Activated CD4-positive, alpha-beta T cell treated with anti-CD3 and anti-CD28 coated beads, Interleukin-2, amount 10 ng/mL, durations not matched to agents 24 days and 14 days (primary cell): ENCODE results near the gene UTP4. TPM values are rescaled to one million over a fixed set of nuclear protein-coding genes. Genes with fewer than 3 reads are reported as not detected.
"Not testable (repeated sequence)": the region's sequence is repeated elsewhere in the genome, so short reads cannot be mapped to it uniquely, and the experiment has no call there.

Experiments used
- DNase-seq: peaks from one replicate; pipeline ENCODE4 v3.0.0; 2022
- H3K27ac Mint-ChIP-seq: one replicate; pipeline ENCODE4 v1.8.0; 2022; ENCODE audit warnings: mild to moderate bottlenecking, mixed read lengths
- H3K27me3 Mint-ChIP-seq: one replicate; pipeline ENCODE4 v1.8.0; 2022; ENCODE audit warnings: mixed read lengths
- H3K36me3 Mint-ChIP-seq: one replicate; pipeline ENCODE4 v1.8.0; 2022; ENCODE audit warnings: low read depth, mild to moderate bottlenecking, mixed read lengths
- H3K4me1 Mint-ChIP-seq: one replicate; pipeline ENCODE4 v1.8.0; 2021; ENCODE audit warnings: mixed read lengths
- H3K4me3 Mint-ChIP-seq: one replicate; pipeline ENCODE4 v1.8.0; 2022; ENCODE audit warnings: mild to moderate bottlenecking, moderate library complexity, mixed read lengths
- H3K9me3 Mint-ChIP-seq: one replicate; pipeline ENCODE4 v1.8.0; 2021; ENCODE audit warnings: mixed read lengths
- intact Hi-C: fragments of 100-400 bp; cut with micrococcal nuclease; formaldehyde crosslinking; loops from one replicate; pipeline ENCODE4 v1.15.1; 2023
- total RNA-seq: library from RNA; stranded (reverse); gene quantifications from 2 replicates; pipeline ENCODE4 v1.2.3, GENCODE V29; 2022

UTP4 gene
- total RNA-seq, 1 donor from 2014 or later: 126 TPM

- intact Hi-C loops: loop anchor here (5.0 kb wide), 1 partner anchor 57 kb away; the partner anchor contains the start of gene SNTB2
- Mint-ChIP-seq H3K4me3 (peak overlapping the region; percentile 90), H3K9me3 (no peaks in the 10 kb centered on the region), H3K4me1 (peaks cover 45% of the 10 kb centered on the region), H3K27me3 (no peaks in the 10 kb centered on the region), H3K36me3 (peaks cover 45% of the 10 kb centered on the region), H3K27ac (peak overlapping the region; percentile 34)
- no peak for DNase-seq
These were observed 2.0 kb upstream of the UTP4 start for GRCh38 chr16:69130461-69130860.

DNA sequence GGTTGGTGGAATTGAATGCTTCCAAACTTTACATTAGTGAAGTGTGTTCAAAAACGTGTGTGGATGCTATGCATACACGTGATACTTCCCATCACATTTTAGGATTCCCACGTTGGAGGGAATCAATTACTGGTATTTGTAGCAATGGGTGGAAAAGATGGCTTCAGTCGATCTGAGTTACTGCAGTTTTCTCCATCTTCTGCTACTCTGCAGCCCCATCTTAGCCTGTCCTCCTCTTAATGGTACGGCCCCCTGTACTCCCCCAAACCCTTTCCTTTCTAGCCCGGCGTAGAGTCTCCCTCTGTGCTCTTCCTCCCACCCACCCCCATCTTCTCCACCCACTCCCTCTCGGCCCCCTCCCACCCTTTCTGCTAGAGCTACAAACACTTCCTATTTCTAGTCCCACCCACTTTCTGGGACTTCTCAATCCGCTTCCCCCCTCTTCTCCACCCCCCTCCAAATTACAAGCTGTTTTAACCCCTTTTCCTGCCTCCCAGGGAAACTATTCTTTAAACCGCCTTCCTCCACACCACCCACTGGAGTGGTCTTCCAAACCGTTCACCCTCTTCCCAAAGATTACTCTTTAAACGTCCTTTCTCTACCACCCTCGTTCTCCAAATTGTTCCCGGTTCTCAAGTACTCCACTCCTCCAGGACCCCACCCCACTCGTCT, 1.1 kb upstream of the UTP4 start:
- H3K4me1 Mint-ChIP-seq: peaks cover 46% of the 10 kb centered on the region
- no peaks in the 10 kb centered on the region for H3K9me3 Mint-ChIP-seq
- peak overlapping the region; percentile 90 for H3K4me3 Mint-ChIP-seq
- intact Hi-C loops: loop anchor here (5.0 kb wide), 1 partner anchor 56 kb away; the partner anchor contains the start of gene SNTB2
- DNase-seq: peak; percentile 62
- peak overlapping the region; percentile 93 for H3K27ac Mint-ChIP-seq
- no peaks in the 10 kb centered on the region for H3K27me3 Mint-ChIP-seq
- peaks cover 48% of the 10 kb centered on the region for H3K36me3 Mint-ChIP-seq

DNA sequence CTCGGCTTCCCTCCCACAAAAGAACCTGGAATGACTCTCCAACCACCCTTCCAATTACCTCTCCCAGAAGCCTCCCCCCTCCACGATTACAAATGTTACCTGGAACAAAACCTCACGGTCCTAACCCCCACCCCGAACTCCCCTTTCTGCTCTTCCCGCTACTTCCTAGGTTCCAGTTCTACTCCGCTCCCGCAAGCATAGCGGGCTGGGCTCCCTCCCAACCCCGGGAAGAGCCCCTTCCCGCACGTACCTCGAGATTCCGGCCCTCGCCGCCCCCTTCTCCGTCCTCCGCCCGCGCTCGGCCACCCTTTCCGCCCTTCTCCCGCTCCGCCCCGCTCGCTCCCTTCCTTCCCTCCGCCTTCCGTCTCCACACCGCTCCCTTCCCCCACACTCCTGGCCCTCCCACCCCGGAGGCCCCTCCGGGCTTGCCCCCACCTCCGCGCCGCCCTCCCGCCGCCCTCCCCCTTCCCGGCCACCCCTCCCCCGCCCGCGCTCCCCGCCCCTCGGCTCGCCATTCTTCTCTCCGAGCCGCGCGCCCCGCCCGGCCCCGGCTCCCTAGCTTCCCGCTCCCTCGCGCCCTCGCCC, 518 bp upstream of the UTP4 start:
- Mint-ChIP-seq H3K9me3 (no peaks in the 10 kb centered on the region), H3K27me3 (no peaks in the 10 kb centered on the region), H3K4me1 (peaks cover 47% of the 10 kb centered on the region), H3K27ac (peak overlapping the region; percentile 93), H3K36me3 (peaks cover 54% of the 10 kb centered on the region), H3K4me3 (peak overlapping the region; percentile 90)
- DNase-seq: peak; percentile 92
- intact Hi-C loops: loop anchor here (1.0 to 5.0 kb wide), 5 partner anchors 34 to 289 kb away; partner anchors contain the start of genes PDF, SNTB2, TANGO6 and VPS4A

DNA sequence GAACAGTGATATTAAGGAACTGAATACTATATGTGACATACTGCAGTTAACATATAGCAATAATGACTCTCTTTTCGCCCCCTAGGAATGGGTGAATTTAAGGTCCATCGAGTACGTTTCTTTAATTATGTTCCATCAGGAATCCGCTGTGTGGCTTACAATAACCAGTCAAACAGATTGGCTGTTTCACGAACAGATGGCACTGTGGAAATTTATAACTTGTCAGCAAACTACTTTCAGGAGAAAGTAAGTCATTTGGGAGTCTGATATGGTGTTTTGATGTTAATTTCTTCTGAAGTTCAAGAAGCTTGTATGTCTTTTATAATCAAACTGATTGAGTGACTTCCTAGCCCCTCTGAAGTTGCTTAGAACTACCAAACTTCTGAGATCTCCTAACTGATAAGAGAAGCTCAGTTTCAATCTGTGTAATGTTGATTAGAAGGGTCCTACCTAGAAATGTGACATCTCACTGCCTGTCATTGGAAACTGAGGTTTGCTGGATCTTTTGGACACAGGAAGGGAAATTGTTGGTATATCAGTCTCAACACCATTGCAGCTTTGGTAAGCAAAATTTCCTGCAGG, 1.0 kb downstream of the UTP4 start:
- peaks cover 57% of the 10 kb centered on the region for H3K36me3 Mint-ChIP-seq
- intact Hi-C loops: loop anchor here (2.0 to 5.0 kb wide), 2 partner anchors 54 to 291 kb away; partner anchors contain the start of genes SNTB2 and TANGO6
- H3K27ac Mint-ChIP-seq: peak overlapping the region; percentile 91
- H3K4me1 Mint-ChIP-seq: peaks cover 50% of the 10 kb centered on the region
- H3K9me3 Mint-ChIP-seq: no peaks in the 10 kb centered on the region
- peak overlapping the region; percentile 90 for H3K4me3 Mint-ChIP-seq
- no peaks in the 10 kb centered on the region for H3K27me3 Mint-ChIP-seq
- no peak for DNase-seq

DNA sequence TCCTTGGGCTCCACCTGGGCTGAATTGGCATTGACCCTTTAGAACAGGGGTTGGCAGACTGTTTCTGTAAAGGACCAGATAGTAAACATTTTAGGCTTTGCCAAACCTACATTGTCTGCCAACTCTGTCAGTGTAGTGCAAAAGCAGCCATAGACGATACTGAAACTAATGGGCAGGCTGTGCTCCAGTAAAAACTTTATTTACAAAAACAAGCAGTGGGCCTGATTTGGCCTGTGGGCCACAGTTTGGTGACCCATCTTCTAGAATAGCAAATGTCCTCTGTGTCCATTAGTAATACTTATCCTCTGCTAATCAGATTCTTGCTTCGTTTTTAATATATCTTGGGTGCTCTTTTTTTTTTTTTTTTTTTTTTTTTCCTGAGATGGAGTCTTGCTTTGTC, 6.2 kb downstream of the UTP4 start:
- H3K27me3 Mint-ChIP-seq: no peaks in the 10 kb centered on the region
- DNase-seq: no peak

GRCh38 chr16:69139464-69139863, 7.0 kb downstream of the UTP4 start:
- DNase-seq, H3K4me3 Mint-ChIP-seq, H3K27me3 Mint-ChIP-seq, intact Hi-C loops, H3K27ac Mint-ChIP-seq, H3K9me3 Mint-ChIP-seq: not testable (repeated sequence)
- H3K4me1 Mint-ChIP-seq: peaks cover 23% of the 10 kb centered on the region
- peaks cover 80% of the 10 kb centered on the region for H3K36me3 Mint-ChIP-seq

More for the DNA sequence above, 6.2 kb downstream of the UTP4 start:
- H3K9me3 Mint-ChIP-seq: no peaks in the 10 kb centered on the region
- intact Hi-C loops: no loop called here
- no peak overlapping the region for H3K4me3 Mint-ChIP-seq
- H3K4me1 Mint-ChIP-seq: peaks cover 30% of the 10 kb centered on the region
- H3K27ac Mint-ChIP-seq: no peak overlapping the region
- H3K36me3 Mint-ChIP-seq: peaks cover 80% of the 10 kb centered on the region

- H3K9me3 Mint-ChIP-seq: no peaks in the 10 kb centered on the region
- H3K27me3 Mint-ChIP-seq: no peaks in the 10 kb centered on the region
- DNase-seq: no peak
- no peak overlapping the region for H3K4me3 Mint-ChIP-seq
- intact Hi-C loops: no loop called here
- no peak overlapping the region for H3K27ac Mint-ChIP-seq
- peaks cover 80% of the 10 kb centered on the region for H3K36me3 Mint-ChIP-seq
- H3K4me1 Mint-ChIP-seq: peaks cover 16% of the 10 kb centered on the region
These were observed 8.6 kb downstream of the UTP4 start for GRCh38 chr16:69141014-69141413.

GRCh38 chr16:69141936-69142335, 9.5 kb downstream of the UTP4 start:
- H3K9me3 Mint-ChIP-seq: no peaks in the 10 kb centered on the region

GRCh38 chr16:69143116-69143515, 10.7 kb downstream of the UTP4 start:
- DNase-seq: no peak
- Mint-ChIP-seq H3K27me3 (no peaks in the 10 kb centered on the region), H3K27ac (no peak overlapping the region), H3K4me1 (peaks cover 6% of the 10 kb centered on the region), H3K36me3 (peaks cover 70% of the 10 kb centered on the region), H3K9me3 (no peaks in the 10 kb centered on the region), H3K4me3 (no peak overlapping the region)
- intact Hi-C loops: no loop called here

More at GRCh38 chr16:69141936-69142335, 9.5 kb downstream of the UTP4 start:
- intact Hi-C loops: no loop called here
- Mint-ChIP-seq H3K4me3 (no peak overlapping the region), H3K27ac (no peak overlapping the region), H3K36me3 (peaks cover 77% of the 10 kb centered on the region), H3K27me3 (no peaks in the 10 kb centered on the region), H3K4me1 (peaks cover 11% of the 10 kb centered on the region)
- DNase-seq: no peak

DNA sequence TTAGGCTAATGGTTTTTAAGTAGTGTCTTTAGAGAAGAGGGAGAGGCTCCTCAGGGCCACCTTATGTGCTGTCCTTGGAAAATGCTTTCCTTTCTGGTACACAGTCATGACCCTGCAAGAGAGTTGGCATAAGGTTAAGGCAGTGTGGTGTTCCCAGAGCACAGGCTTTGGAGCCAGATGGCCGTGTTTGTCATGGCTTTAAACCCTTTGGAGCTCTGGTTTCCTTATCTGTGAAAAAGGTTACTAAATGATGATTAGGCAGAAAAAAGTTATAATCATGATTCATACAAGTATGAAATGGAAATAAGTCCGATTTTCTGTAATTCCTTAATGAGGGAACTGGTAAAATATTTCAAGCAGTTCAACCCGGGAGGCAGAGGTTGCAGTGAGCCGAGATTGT, 13.2 kb downstream of the UTP4 start:
- Mint-ChIP-seq H3K27ac (peak overlapping the region; percentile 25), H3K4me3 (no peak overlapping the region), H3K9me3 (no peaks in the 10 kb centered on the region), H3K36me3 (peaks cover 59% of the 10 kb centered on the region), H3K27me3 (no peaks in the 10 kb centered on the region), H3K4me1 (peaks cover 6% of the 10 kb centered on the region)
- DNase-seq: no peak
- intact Hi-C loops: no loop called here

- intact Hi-C loops: loop anchor here (1.0 kb wide), 1 partner anchor 138 kb away; no protein-coding TSS in a partner anchor
- not testable (repeated sequence) for DNase-seq, H3K4me1 Mint-ChIP-seq, H3K27me3 Mint-ChIP-seq, H3K9me3 Mint-ChIP-seq, H3K4me3 Mint-ChIP-seq, H3K27ac Mint-ChIP-seq
- peaks cover 52% of the 10 kb centered on the region for H3K36me3 Mint-ChIP-seq
These were observed 17.2 kb downstream of the UTP4 start for GRCh38 chr16:69149621-69150020.

GRCh38 chr16:69150146-69150865, 17.9 kb downstream of the UTP4 start:
- Mint-ChIP-seq H3K4me1 (peaks cover 2% of the 10 kb centered on the region), H3K36me3 (peaks cover 55% of the 10 kb centered on the region), H3K4me3 (no peak overlapping the region), H3K9me3 (no peaks in the 10 kb centered on the region), H3K27me3 (no peaks in the 10 kb centered on the region), H3K27ac (no peak overlapping the region)
- intact Hi-C loops: loop anchor here (1.0 kb wide), 1 partner anchor 137 kb away; no protein-coding TSS in a partner anchor
- DNase-seq: peak; percentile 88

- Mint-ChIP-seq H3K27ac (peak overlapping the region; percentile 6), H3K27me3 (no peaks in the 10 kb centered on the region), H3K4me1 (peaks cover 14% of the 10 kb centered on the region), H3K36me3 (peaks cover 76% of the 10 kb centered on the region), H3K9me3 (no peaks in the 10 kb centered on the region), H3K4me3 (no peak overlapping the region)
- DNase-seq: no peak
- intact Hi-C loops: no loop called here
These were observed 24.7 kb downstream of the UTP4 start for GRCh38 chr16:69157196-69157595.
